ENCODE measurements around the gene GPSM3.

GRCh38 chr6:32146287-32146686 is 46.2 kb downstream of the GPSM3 start:
- TF ChIP-seq CTCF (IDR thresholded peaks at IDR 0.05; ENCODE audit: insufficient read depth, low read length) (no peak), GABPA (IDR thresholded peaks at IDR 0.05; ENCODE audit: low read depth) (no peak), POLR2AphosphoS5 (IDR thresholded peaks at IDR 0.05; ENCODE audit: low read depth) (no peak), REST (IDR thresholded peaks at IDR 0.05; ENCODE audit: insufficient replicate concordance, low read depth) (no peak), SPI1 (IDR thresholded peaks at IDR 0.05; ENCODE audit: borderline replicate concordance, low read depth) (no peak)

Data from HL-60 (cell line).